HUES64 (cell line): Measurements from ENCODE around the gene PGM5.

ENCODE experiments used
- H3K27ac ChIP-seq: 2 replicates; pipeline ENCODE4 v1.7.0; 2013; ENCODE audit warnings: low read depth, low read length, inconsistent platforms
- H3K27me3 ChIP-seq: 2 replicates; pipeline ENCODE4 v1.6.1; 2013; ENCODE audit warnings: mild to moderate bottlenecking, low read length; ENCODE audit not compliant: insufficient read depth
- H3K36me3 ChIP-seq: 2 replicates; pipeline ENCODE4 v1.6.1; 2013; ENCODE audit warnings: mild to moderate bottlenecking, low read length; ENCODE audit not compliant: insufficient read depth
- H3K4me1 ChIP-seq: 2 replicates; pipeline ENCODE4 v1.6.1; 2013; ENCODE audit warnings: mild to moderate bottlenecking, low read length, moderate library complexity; ENCODE audit not compliant: insufficient read depth
- H3K4me3 ChIP-seq: 2 replicates; pipeline ENCODE4 v1.5.1; 2013; ENCODE audit warnings: mild to moderate bottlenecking, low read length, moderate library complexity
- H3K9ac ChIP-seq: 2 replicates; pipeline ENCODE4 v1.6.1; 2013; ENCODE audit warnings: mild to moderate bottlenecking, low read depth, low read length
- H3K9me3 ChIP-seq: 2 replicates; pipeline ENCODE4 v1.6.1; 2013; ENCODE audit warnings: low read depth, low read length; ENCODE audit not compliant: insufficient read depth
- WGBS: fragments of 150-250, 120-280 bp; methylation state at CpG from one replicate; pipeline ENCODE4 v1.1.7; 2013; ENCODE audit warnings: missing lambda C conversion rate; 5-methylcytosine and 5-hydroxymethylcytosine counted together

Gene PGM5

GRCh38 chr9:68416936-68417564 is 60.6 kb downstream of the PGM5 start:
- Histone ChIP-seq H3K9ac (no peak overlapping the region), H3K36me3 (no peaks in the 10 kb centered on the region), H3K9me3 (no peaks in the 10 kb centered on the region), H3K4me1 (no peaks in the 10 kb centered on the region), H3K27me3 (peaks cover 28% of the 10 kb centered on the region), H3K4me3 (no peak overlapping the region), H3K27ac (no peak overlapping the region)
- 76% methylated on average over 7 of the region's 8 CpGs for WGBS

- Histone ChIP-seq H3K4me1 (no peaks in the 10 kb centered on the region), H3K27me3 (peaks cover 28% of the 10 kb centered on the region), H3K36me3 (no peaks in the 10 kb centered on the region), H3K4me3 (no peak overlapping the region), H3K9ac (no peak overlapping the region), H3K27ac (no peak overlapping the region), H3K9me3 (no peaks in the 10 kb centered on the region)
- 83% methylated on average over 3 of the region's 3 CpGs for WGBS
Measured at GRCh38 chr9:68417762-68418161, 61.4 kb downstream of the PGM5 start.

- Histone ChIP-seq H3K27ac (no peak overlapping the region), H3K9ac (no peak overlapping the region), H3K4me1 (no peaks in the 10 kb centered on the region), H3K36me3 (no peaks in the 10 kb centered on the region), H3K4me3 (no peak overlapping the region), H3K27me3 (peaks cover 28% of the 10 kb centered on the region), H3K9me3 (no peaks in the 10 kb centered on the region)
- WGBS: 82% methylated on average over 11 of the region's 11 CpGs
Measured at GRCh38 chr9:68418259-68418845, 61.9 kb downstream of the PGM5 start.

GRCh38 chr9:68419901-68420300 is 63.5 kb downstream of the PGM5 start:
- no peak overlapping the region for H3K27ac ChIP-seq
- no peaks in the 10 kb centered on the region for H3K4me1 ChIP-seq
- WGBS: 77% methylated on average over 3 of the region's 3 CpGs
- H3K9ac ChIP-seq: no peak overlapping the region
- no peaks in the 10 kb centered on the region for H3K36me3 ChIP-seq
- no peaks in the 10 kb centered on the region for H3K9me3 ChIP-seq
- H3K27me3 ChIP-seq: peaks cover 42% of the 10 kb centered on the region
- no peak overlapping the region for H3K4me3 ChIP-seq

- no peaks in the 10 kb centered on the region for H3K4me1 ChIP-seq
- H3K27me3 ChIP-seq: peaks cover 59% of the 10 kb centered on the region
- WGBS: 81% methylated on average over 1 of the region's 1 CpG
- H3K4me3 ChIP-seq: no peak overlapping the region
- no peaks in the 10 kb centered on the region for H3K36me3 ChIP-seq
- H3K9ac ChIP-seq: no peak overlapping the region
- no peaks in the 10 kb centered on the region for H3K9me3 ChIP-seq
- H3K27ac ChIP-seq: no peak overlapping the region
Measured at GRCh38 chr9:68426755-68427154, 70.3 kb downstream of the PGM5 start.

- Histone ChIP-seq H3K4me3 (no peak overlapping the region), H3K27me3 (peaks cover 59% of the 10 kb centered on the region), H3K9me3 (no peaks in the 10 kb centered on the region), H3K36me3 (no peaks in the 10 kb centered on the region), H3K9ac (no peak overlapping the region), H3K27ac (no peak overlapping the region), H3K4me1 (no peaks in the 10 kb centered on the region)
Measured at GRCh38 chr9:68427216-68427977, 71.0 kb downstream of the PGM5 start.

GRCh38 chr9:68428481-68428880 is 72.1 kb downstream of the PGM5 start:
- WGBS: 83% methylated on average over 1 of the region's 2 CpGs

GRCh38 chr9:68429631-68430030 is 73.2 kb downstream of the PGM5 start:
- 82% methylated on average over 2 of the region's 2 CpGs for WGBS
- H3K27me3 ChIP-seq: peaks cover 54% of the 10 kb centered on the region
- H3K27ac ChIP-seq: no peak overlapping the region
- H3K4me1 ChIP-seq: no peaks in the 10 kb centered on the region
- H3K9ac ChIP-seq: no peak overlapping the region
- H3K9me3 ChIP-seq: no peaks in the 10 kb centered on the region
- H3K36me3 ChIP-seq: no peaks in the 10 kb centered on the region
- H3K4me3 ChIP-seq: no peak overlapping the region

More at GRCh38 chr9:68428481-68428880, 72.1 kb downstream of the PGM5 start:
- Histone ChIP-seq H3K27ac (no peak overlapping the region), H3K27me3 (peaks cover 61% of the 10 kb centered on the region), H3K4me3 (no peak overlapping the region), H3K9ac (no peak overlapping the region), H3K4me1 (no peaks in the 10 kb centered on the region), H3K9me3 (no peaks in the 10 kb centered on the region), H3K36me3 (no peaks in the 10 kb centered on the region)

GRCh38 chr9:68431307-68431706 is 74.9 kb downstream of the PGM5 start:
- H3K4me1 ChIP-seq: no peaks in the 10 kb centered on the region
- no peaks in the 10 kb centered on the region for H3K36me3 ChIP-seq
- peaks cover 56% of the 10 kb centered on the region for H3K27me3 ChIP-seq
- H3K4me3 ChIP-seq: no peak overlapping the region
- 83% methylated on average over 1 of the region's 1 CpG for WGBS
- H3K9ac ChIP-seq: no peak overlapping the region
- no peaks in the 10 kb centered on the region for H3K9me3 ChIP-seq
- H3K27ac ChIP-seq: no peak overlapping the region

- Histone ChIP-seq H3K9ac (no peak overlapping the region), H3K4me3 (no peak overlapping the region), H3K4me1 (no peaks in the 10 kb centered on the region), H3K27ac (no peak overlapping the region), H3K9me3 (no peaks in the 10 kb centered on the region), H3K27me3 (peaks cover 51% of the 10 kb centered on the region), H3K36me3 (no peaks in the 10 kb centered on the region)
- WGBS: 95% methylated on average over 6 of the region's 6 CpGs
Measured at GRCh38 chr9:68433531-68434110, 77.2 kb downstream of the PGM5 start.

GRCh38 chr9:68437785-68438184 is 81.4 kb downstream of the PGM5 start:
- Histone ChIP-seq H3K9ac (no peak overlapping the region), H3K4me3 (no peak overlapping the region), H3K27me3 (peaks cover 43% of the 10 kb centered on the region), H3K9me3 (peaks cover 11% of the 10 kb centered on the region), H3K36me3 (no peaks in the 10 kb centered on the region), H3K27ac (no peak overlapping the region), H3K4me1 (no peaks in the 10 kb centered on the region)
- 91% methylated on average over 7 of the region's 7 CpGs for WGBS
